Fibroblast of mammary gland (primary cell): ENCODE measurements around the gene PLCG2.

Source experiments
- DNase-seq: peaks from one replicate; pipeline ENCODE4 v3.0.0-alpha.2; 2010; ENCODE audit warnings: low read depth
- H3K4me3 ChIP-seq: 2 replicates; pipeline ENCODE4 v1.5.1; 2011; ENCODE audit warnings: low read depth, mild to moderate bottlenecking, low read length, moderate library complexity; ENCODE audit not compliant: control insufficient read depth
- CTCF ChIP-seq: conservative IDR thresholded peaks from 2 replicates; pipeline ENCODE4 v1.5.1; 2011; ENCODE audit warnings: low read depth, low read length, inconsistent platforms; ENCODE audit not compliant: control insufficient read depth, insufficient read depth

Gene PLCG2

GRCh38 chr16:81831722-81832126, 52.6 kb downstream of the PLCG2 start:
- DNase-seq = no peak
- no peak for TF ChIP-seq CTCF
- no peak overlapping the region for H3K4me3 ChIP-seq

GRCh38 chr16:81832801-81833547, 53.9 kb downstream of the PLCG2 start:
- no peak overlapping the region for H3K4me3 ChIP-seq
- TF ChIP-seq CTCF = no peak
- DNase-seq = no peak

GRCh38 chr16:81833751-81834150, 54.7 kb downstream of the PLCG2 start:
- H3K4me3 ChIP-seq = no peak overlapping the region
- TF ChIP-seq CTCF = no peak
- no peak for DNase-seq

GRCh38 chr16:81834868-81835267, 55.8 kb downstream of the PLCG2 start:
- TF ChIP-seq CTCF = no peak
- H3K4me3 ChIP-seq = no peak overlapping the region
- DNase-seq = no peak

- DNase-seq = no peak
- no peak for TF ChIP-seq CTCF
Measured at GRCh38 chr16:81836279-81837054, 57.4 kb downstream of the PLCG2 start.

GRCh38 chr16:81837312-81837751, 58.2 kb downstream of the PLCG2 start:
- no peak for DNase-seq
- H3K4me3 ChIP-seq = no peak overlapping the region
- no peak for TF ChIP-seq CTCF

More at GRCh38 chr16:81836279-81837054, 57.4 kb downstream of the PLCG2 start:
- no peak overlapping the region for H3K4me3 ChIP-seq
